ENCODE results near the gene RAB10.

The RAB10 gene

GRCh38 chr2:26033270-26033817 lies 540 bp upstream of the RAB10 start:
- TF ChIP-seq POLR2AphosphoS5 (IDR thresholded peaks at IDR 0.05; ENCODE audit: low read depth, low read length) (no peak), PAX5 (IDR thresholded peaks at IDR 0.05; ENCODE audit: insufficient read depth, low read length, severe bottlenecking) (no peak), POU2F2 (IDR thresholded peaks at IDR 0.05; ENCODE audit: low read depth, low read length) (no peak), POLR2A (IDR thresholded peaks at IDR 0.05; ENCODE audit: low read depth, low read length) (no peak), SPI1 (IDR thresholded peaks at IDR 0.05; ENCODE audit: low read depth, low read length) (no peak), TAF1 (IDR thresholded peaks at IDR 0.05; ENCODE audit: low read depth, low read length) (no peak; the same call in 1 of the 2 replicates)
- peak; percentile 66 for FAIRE-seq
- peak; percentile 69 for DNase-seq (ENCODE audit: insufficient read length, low spot score)

GRCh38 chr2:26034637-26034992 lies 731 bp downstream of the RAB10 start:
- TF ChIP-seq POLR2A (IDR thresholded peaks at IDR 0.05; ENCODE audit: low read depth, low read length) (no peak; the same call in 1 of the 2 replicates), TAF1 (IDR thresholded peaks at IDR 0.05; ENCODE audit: low read depth, low read length) (no peak), POU2F2 (IDR thresholded peaks at IDR 0.05; ENCODE audit: low read depth, low read length) (no peak), SPI1 (IDR thresholded peaks at IDR 0.05; ENCODE audit: low read depth, low read length) (no peak), POLR2AphosphoS5 (IDR thresholded peaks at IDR 0.05; ENCODE audit: low read depth, low read length) (no peak), PAX5 (IDR thresholded peaks at IDR 0.05; ENCODE audit: insufficient read depth, low read length, severe bottlenecking) (no peak)
- FAIRE-seq (no peak), DNase-seq (ENCODE audit: insufficient read length, low spot score) (no peak)

GRCh38 chr2:26035090-26035743 lies 1.3 kb downstream of the RAB10 start:
- FAIRE-seq (no peak), DNase-seq (ENCODE audit: insufficient read length, low spot score) (no peak)
- TF ChIP-seq POU2F2 (IDR thresholded peaks at IDR 0.05; ENCODE audit: low read depth, low read length) (no peak), POLR2AphosphoS5 (IDR thresholded peaks at IDR 0.05; ENCODE audit: low read depth, low read length) (no peak), PAX5 (IDR thresholded peaks at IDR 0.05; ENCODE audit: insufficient read depth, low read length, severe bottlenecking) (no peak), POLR2A (IDR thresholded peaks at IDR 0.05; ENCODE audit: low read depth, low read length) (no peak), SPI1 (IDR thresholded peaks at IDR 0.05; ENCODE audit: low read depth, low read length) (no peak), TAF1 (IDR thresholded peaks at IDR 0.05; ENCODE audit: low read depth, low read length) (no peak)

GRCh38 chr2:26039603-26040323 lies 5.9 kb downstream of the RAB10 start:
- FAIRE-seq = no peak
- DNase-seq (ENCODE audit: insufficient read length, low spot score) = no peak
- TF ChIP-seq PAX5 (IDR thresholded peaks at IDR 0.05; ENCODE audit: insufficient read depth, low read length, severe bottlenecking) (no peak), POLR2AphosphoS5 (IDR thresholded peaks at IDR 0.05; ENCODE audit: low read depth, low read length) (no peak), POU2F2 (IDR thresholded peaks at IDR 0.05; ENCODE audit: low read depth, low read length) (no peak), SPI1 (IDR thresholded peaks at IDR 0.05; ENCODE audit: low read depth, low read length) (no peak), TAF1 (IDR thresholded peaks at IDR 0.05; ENCODE audit: low read depth, low read length) (no peak), POLR2A (IDR thresholded peaks at IDR 0.05; ENCODE audit: low read depth, low read length) (no peak)

GRCh38 chr2:26043109-26043508 lies 9.2 kb downstream of the RAB10 start:
- TF ChIP-seq POLR2A (IDR thresholded peaks at IDR 0.05; ENCODE audit: low read depth, low read length) = no peak
- no peak for TF ChIP-seq PAX5 (IDR thresholded peaks at IDR 0.05; ENCODE audit: insufficient read depth, low read length, severe bottlenecking)
- no peak for TF ChIP-seq TAF1 (IDR thresholded peaks at IDR 0.05; ENCODE audit: low read depth, low read length)
- TF ChIP-seq SPI1 (IDR thresholded peaks at IDR 0.05; ENCODE audit: low read depth, low read length) = no peak
- DNase-seq (ENCODE audit: insufficient read length, low spot score) (no peak), FAIRE-seq (no peak)

GRCh38 chr2:26043862-26044696 lies 10.2 kb downstream of the RAB10 start:
- TF ChIP-seq SPI1 (IDR thresholded peaks at IDR 0.05; ENCODE audit: low read depth, low read length) (peak; percentile 25; the same call in 1 of the 2 replicates), POU2F2 (IDR thresholded peaks at IDR 0.05; ENCODE audit: low read depth, low read length) (no peak), POLR2A (IDR thresholded peaks at IDR 0.05; ENCODE audit: low read depth, low read length) (no peak)
- DNase-seq (ENCODE audit: insufficient read length, low spot score) (no peak), FAIRE-seq (peak; percentile 80)

GRCh38 chr2:26048791-26049190 lies 14.9 kb downstream of the RAB10 start:
- DNase-seq (ENCODE audit: insufficient read length, low spot score) (no peak), FAIRE-seq (no peak)
- TF ChIP-seq SPI1 (IDR thresholded peaks at IDR 0.05; ENCODE audit: low read depth, low read length) (no peak), POLR2A (IDR thresholded peaks at IDR 0.05; ENCODE audit: low read depth, low read length) (no peak), POU2F2 (IDR thresholded peaks at IDR 0.05; ENCODE audit: low read depth, low read length) (no peak), POLR2AphosphoS5 (IDR thresholded peaks at IDR 0.05; ENCODE audit: low read depth, low read length) (no peak), TAF1 (IDR thresholded peaks at IDR 0.05; ENCODE audit: low read depth, low read length) (no peak), PAX5 (IDR thresholded peaks at IDR 0.05; ENCODE audit: insufficient read depth, low read length, severe bottlenecking) (no peak)

- TF ChIP-seq SPI1 (IDR thresholded peaks at IDR 0.05; ENCODE audit: low read depth, low read length) (no peak), PAX5 (IDR thresholded peaks at IDR 0.05; ENCODE audit: insufficient read depth, low read length, severe bottlenecking) (no peak), POU2F2 (IDR thresholded peaks at IDR 0.05; ENCODE audit: low read depth, low read length) (no peak), POLR2A (IDR thresholded peaks at IDR 0.05; ENCODE audit: low read depth, low read length) (no peak), POLR2AphosphoS5 (IDR thresholded peaks at IDR 0.05; ENCODE audit: low read depth, low read length) (no peak), TAF1 (IDR thresholded peaks at IDR 0.05; ENCODE audit: low read depth, low read length) (no peak)
- no peak for FAIRE-seq
- DNase-seq (ENCODE audit: insufficient read length, low spot score) = no peak
These were observed 15.8 kb downstream of the RAB10 start for GRCh38 chr2:26049641-26050040.

GRCh38 chr2:26052740-26053139 lies 18.9 kb downstream of the RAB10 start:
- TF ChIP-seq POU2F2 (IDR thresholded peaks at IDR 0.05; ENCODE audit: low read depth, low read length) = no peak
- TF ChIP-seq PAX5 (IDR thresholded peaks at IDR 0.05; ENCODE audit: insufficient read depth, low read length, severe bottlenecking) = no peak
- no peak for TF ChIP-seq TAF1 (IDR thresholded peaks at IDR 0.05; ENCODE audit: low read depth, low read length)
- no peak for TF ChIP-seq POLR2A (IDR thresholded peaks at IDR 0.05; ENCODE audit: low read depth, low read length)
- no peak for TF ChIP-seq SPI1 (IDR thresholded peaks at IDR 0.05; ENCODE audit: low read depth, low read length)
- no peak for TF ChIP-seq POLR2AphosphoS5 (IDR thresholded peaks at IDR 0.05; ENCODE audit: low read depth, low read length)
- no peak for FAIRE-seq
- no peak for DNase-seq (ENCODE audit: insufficient read length, low spot score)

All from GM12891 (cell line).